ENCODE results near the gene GNAL.

DNA sequence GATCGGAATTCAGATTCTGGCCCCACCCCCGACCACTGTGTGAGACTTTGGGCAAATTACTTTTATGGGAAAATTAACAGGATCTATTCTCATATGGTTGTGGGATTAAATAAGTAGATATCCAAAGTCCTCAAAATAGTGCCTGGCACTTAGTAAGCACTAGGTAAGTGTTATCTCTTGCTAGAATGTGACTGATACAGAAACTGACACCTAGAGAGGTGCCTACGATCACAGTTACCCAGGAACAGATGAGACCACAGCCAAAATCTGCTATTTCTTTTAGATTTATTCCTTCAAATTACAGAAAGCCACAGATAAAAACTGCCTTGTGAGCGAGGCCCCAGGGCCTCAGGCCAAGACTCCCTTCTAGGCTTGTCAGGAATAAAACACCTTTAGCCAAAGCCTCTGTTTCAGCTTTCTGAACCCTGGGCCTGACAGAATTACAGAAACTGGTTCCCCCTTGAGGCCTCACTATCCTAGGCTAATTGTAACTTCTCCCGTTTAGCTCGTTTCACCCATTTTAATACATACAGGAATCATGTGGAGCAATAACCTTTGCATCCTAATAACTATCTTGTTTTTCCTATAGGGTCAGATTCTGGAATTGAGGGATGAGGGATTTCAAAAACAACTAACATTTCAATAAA, 139.8 kb downstream of the GNAL start:
- TF ChIP-seq POLR2AphosphoS5 (IDR thresholded peaks at IDR 0.05) = no peak
- TF ChIP-seq, protein P1, sequence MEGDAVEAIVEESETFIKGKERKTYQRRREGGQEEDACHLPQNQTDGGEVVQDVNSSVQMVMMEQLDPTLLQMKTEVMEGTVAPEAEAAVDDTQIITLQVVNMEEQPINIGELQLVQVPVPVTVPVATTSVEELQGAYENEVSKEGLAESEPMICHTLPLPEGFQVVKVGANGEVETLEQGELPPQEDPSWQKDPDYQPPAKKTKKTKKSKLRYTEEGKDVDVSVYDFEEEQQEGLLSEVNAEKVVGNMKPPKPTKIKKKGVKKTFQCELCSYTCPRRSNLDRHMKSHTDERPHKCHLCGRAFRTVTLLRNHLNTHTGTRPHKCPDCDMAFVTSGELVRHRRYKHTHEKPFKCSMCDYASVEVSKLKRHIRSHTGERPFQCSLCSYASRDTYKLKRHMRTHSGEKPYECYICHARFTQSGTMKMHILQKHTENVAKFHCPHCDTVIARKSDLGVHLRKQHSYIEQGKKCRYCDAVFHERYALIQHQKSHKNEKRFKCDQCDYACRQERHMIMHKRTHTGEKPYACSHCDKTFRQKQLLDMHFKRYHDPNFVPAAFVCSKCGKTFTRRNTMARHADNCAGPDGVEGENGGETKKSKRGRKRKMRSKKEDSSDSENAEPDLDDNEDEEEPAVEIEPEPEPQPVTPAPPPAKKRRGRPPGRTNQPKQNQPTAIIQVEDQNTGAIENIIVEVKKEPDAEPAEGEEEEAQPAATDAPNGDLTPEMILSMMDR (IDR thresholded peaks at IDR 0.05) = no peak
